Limb (tissue), 2 donors: ENCODE data around the gene SYNE3.

ENCODE experiments used
- DNase-seq, 2 donors: peaks; one replicate each; pipeline ENCODE4 v3.0.0-alpha.2; 2016; ENCODE audit errors: extremely low spot score in 2 of 2

SYNE3 gene

DNA sequence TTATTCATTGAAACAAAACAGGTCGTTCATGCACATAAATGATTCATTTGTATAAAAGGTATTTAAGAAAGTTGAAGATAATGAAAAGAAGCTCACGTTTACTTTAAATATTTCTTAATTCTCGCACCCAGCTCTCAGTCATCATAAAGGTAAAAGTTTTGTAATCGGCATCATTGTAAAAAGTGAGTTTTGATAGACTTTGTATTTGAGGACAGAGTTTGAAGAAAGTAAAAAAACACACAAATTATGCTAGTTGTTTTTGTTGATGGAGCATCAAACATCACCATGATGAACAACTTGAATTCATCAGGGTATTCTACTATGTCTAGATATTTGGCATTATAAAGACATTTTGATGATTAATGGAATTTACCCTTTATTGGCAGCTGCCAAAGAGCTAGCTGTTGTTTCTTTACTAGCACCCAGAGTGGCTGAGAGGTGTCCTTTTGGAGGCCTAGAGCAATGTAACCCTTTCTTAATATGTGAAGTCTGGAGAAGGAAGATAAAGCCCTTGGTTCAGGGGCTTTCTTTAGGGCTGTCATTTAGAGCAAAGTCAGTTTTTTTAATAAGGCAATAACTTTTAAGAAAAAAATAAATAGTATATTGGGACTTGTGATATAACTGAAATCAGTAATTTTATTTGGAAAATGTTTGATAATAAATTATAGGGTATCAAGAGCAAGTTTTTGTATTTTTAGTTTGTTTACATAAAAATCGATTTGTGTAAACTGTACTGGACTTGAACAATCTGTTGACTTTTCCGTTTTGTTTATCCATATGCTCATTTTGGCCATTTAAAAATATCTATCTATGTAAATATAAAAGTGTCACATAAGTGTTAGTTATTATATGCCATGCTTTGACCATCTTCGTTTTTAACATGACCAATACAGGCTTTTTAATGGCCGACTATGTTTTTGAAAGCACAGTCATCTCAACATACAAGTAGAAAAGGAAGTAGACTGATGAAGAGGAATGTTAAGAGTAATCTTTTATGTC, 25.8 kb upstream of the SYNE3 start:
- no peak for DNase-seq

DNA sequence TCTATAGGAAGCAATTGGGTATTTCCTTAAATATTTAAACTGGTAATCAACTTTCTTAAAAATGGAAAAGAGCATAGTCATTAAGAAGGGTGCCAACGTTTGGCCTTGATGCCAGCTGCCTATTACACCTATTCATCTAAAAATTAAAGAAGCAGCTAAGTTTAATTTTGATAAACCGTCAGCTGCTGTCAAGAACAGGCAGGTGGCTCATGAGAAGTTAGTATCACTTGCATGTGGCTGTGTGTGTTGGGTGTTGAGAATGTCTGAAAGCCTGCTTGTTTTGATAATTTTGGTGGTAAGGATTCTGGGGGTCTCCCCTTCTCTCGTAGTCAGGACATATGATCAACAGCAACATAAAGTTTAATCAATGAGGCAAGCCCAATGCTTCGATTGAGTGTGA, 24.9 kb upstream of the SYNE3 start:
- no peak for DNase-seq

- DNase-seq: no peak
Observed at GRCh38 chr14:95540236-95540855, 23.9 kb upstream of the SYNE3 start.

- no peak for DNase-seq
Observed at GRCh38 chr14:95538801-95539509, 22.5 kb upstream of the SYNE3 start.

GRCh38 chr14:95537298-95538089, 21.0 kb upstream of the SYNE3 start:
- no peak for DNase-seq

- DNase-seq: no peak
Observed at GRCh38 chr14:95536671-95537070, 20.2 kb upstream of the SYNE3 start.

- no peak for DNase-seq
Observed at GRCh38 chr14:95536036-95536593, 19.7 kb upstream of the SYNE3 start.

- DNase-seq: peak in 1 of 2 donors; percentile 40
Observed at GRCh38 chr14:95535226-95536021, 19.0 kb upstream of the SYNE3 start.

DNA sequence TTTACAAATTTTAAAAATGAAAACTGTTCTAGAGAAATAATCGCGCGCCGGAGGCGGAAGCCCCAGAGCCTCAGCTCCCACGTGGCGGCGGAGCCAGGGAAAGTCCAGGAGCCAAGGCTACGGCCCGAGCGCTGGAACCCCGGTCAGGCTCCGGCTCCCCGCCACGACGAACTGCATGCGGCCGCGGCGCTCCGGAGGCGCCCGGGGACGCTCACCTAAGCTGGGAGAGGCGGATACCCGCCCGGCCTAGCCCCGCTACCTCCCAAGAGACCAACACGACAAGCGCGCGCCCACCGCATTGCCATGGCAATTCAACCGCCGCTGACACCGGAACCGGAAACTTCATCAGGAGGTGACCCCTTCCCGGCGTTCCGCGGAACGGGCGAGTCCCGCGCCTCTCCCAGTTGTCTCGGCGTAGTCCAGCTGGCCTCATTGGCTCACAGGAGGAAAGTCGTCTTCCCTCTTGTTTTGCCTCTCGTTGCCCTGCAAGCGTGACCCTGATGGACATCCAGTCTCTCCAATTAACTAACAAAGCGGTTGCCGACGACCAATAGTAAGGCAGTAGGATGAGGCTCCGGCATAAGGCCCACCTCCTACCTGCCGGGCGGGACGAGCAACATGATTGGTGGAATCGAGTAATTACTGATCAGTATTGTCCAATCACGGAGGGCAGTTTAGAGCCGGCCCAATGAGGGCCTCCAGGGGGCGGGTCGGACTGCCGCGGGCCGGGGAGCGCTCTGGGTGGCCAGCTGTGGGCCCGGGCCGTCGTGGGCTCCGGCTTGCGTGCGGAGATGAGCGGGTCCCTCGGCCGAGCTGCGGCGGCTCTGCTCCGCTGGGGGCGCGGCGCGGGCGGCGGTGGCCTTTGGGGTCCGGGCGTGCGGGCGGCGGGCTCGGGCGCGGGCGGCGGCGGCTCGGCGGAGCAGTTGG, 18.1 kb upstream of the SYNE3 start, which contains the start of gene GLRX5:
GLRX5 (plus strand) TSS at position 752 of the 927 bp plus-strand sequence; CDS start at position 792, 40 bp downstream.
- DNase-seq: peak; percentile 98 to 100

DNA sequence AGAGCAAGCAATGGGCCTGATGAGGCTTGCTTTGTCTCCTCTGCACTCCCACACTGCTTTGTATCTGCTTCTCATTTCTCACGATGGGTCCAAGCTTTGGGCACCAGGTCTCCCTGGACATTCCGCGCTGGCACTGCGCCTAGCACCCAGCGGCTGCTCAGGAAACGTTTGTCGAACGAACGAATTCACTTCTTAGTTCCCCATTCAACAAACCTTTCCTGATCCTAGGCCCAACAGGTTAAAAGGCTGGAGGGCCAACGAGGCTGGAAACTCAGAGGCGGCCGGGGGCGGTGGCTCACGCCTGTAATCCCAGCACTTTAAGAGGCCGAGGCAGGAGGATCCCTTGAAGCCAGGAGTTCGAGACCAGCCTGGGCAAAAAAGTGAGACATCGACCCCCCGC, 17.4 kb upstream of the SYNE3 start:
- DNase-seq: peak in 1 of 2 donors; percentile 40

DNA sequence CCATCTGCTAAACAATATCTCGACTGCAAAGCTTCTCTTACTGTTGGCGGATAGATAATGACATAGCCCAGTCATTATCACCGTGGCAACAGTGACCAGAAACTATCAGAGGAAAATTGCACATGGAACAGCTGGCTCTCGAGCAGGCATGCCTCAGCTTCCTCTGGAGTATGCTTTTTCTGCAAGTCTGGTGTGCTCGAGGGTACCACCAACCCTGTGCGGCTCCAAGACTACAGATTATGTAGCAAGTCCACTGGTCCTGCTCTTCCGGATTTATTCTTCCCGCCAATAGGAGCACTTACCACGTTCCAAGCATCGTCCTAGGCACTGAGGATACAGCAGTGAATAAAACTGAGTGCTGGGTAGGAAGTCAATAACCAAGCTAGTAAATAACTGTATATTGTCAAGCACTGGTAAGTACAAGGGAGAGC, 17.0 kb upstream of the SYNE3 start:
- peak in 1 of 2 donors; percentile 27 for DNase-seq

GRCh38 chr14:95531969-95532368, 15.5 kb upstream of the SYNE3 start:
- DNase-seq: no peak

- DNase-seq: no peak
Observed at GRCh38 chr14:95531473-95531872, 15.0 kb upstream of the SYNE3 start.

- no peak for DNase-seq
Observed at GRCh38 chr14:95530473-95531276, 14.2 kb upstream of the SYNE3 start.

DNA sequence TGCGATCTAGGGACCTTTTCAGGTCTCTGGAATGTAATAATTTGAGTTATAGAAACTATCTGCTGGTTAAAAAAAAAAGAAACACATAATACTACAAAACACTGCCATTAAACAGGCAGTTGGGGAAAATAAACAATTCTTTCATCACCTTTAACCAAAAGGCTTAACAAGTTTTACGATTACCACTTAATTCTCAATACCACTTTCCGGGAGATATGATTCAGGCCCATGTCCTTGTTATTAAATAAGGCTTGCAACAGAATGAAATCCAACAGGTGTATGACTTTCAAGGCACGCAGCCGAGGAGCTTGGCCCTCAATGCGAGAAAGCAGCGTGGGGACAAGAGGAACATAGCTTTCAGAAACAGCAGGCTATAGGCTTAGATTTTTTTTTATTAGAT, 12.8 kb upstream of the SYNE3 start:
- no peak for DNase-seq

- DNase-seq: peak in 1 of 2 donors; percentile 33
Observed at GRCh38 chr14:95527387-95528002, 11.0 kb upstream of the SYNE3 start.
